HepG2 (cell line): ENCODE measurements around the gene GON4L. TPM values are rescaled to one million over a fixed set of nuclear protein-coding genes. Genes with fewer than 3 reads are reported as not detected.

ENCODE experiments used
- CHCHD3 ChIP-seq: sonication (generic); formaldehyde crosslinking; IDR thresholded peaks from 2 replicates; pipeline ENCODE4 v1.8.0; 2022; ENCODE audit warnings: mild to moderate bottlenecking, missing genetic modification reagents, moderate library complexity
- FOXO1 ChIP-seq: sonication (generic); formaldehyde crosslinking; IDR thresholded peaks from 2 replicates; pipeline ENCODE4 v1.4.0; 2020; ENCODE audit warnings: missing genetic modification reagents
- HHEX ChIP-seq: IDR thresholded peaks from 2 replicates; pipeline ENCODE4 v1.6.1; 2016; ENCODE audit warnings: control low read depth
- HNRNPK ChIP-seq: fragments of 200-400 bp; formaldehyde crosslinking; IDR thresholded peaks from 2 replicates; pipeline ENCODE4 v1.6.1; 2018; ENCODE audit warnings: low read length, low read depth, moderate library complexity, mild to moderate bottlenecking; ENCODE audit not compliant: poor library complexity, severe bottlenecking
- KLF11 ChIP-seq: IDR thresholded peaks from 2 replicates; pipeline ENCODE4 v1.6.1; 2016; ENCODE audit warnings: missing compliant biosample characterization
- LCORL ChIP-seq, 2 experiments: fragments of 450-650 bp in 1 of 2; sonication (generic) in 1 of 2; formaldehyde crosslinking in 1 of 2; IDR thresholded peaks; 2 replicates each; pipeline versions ENCODE4 v1.5.0 to v1.6.1; 2017 to 2020; ENCODE audit warnings: antibody characterized with exemption in 1 of 2, missing genetic modification reagents in 1 of 2
- RORA ChIP-seq: sonication (generic); formaldehyde crosslinking; IDR thresholded peaks from 2 replicates; pipeline ENCODE4 v1.5.0; 2020; ENCODE audit warnings: mild to moderate bottlenecking, missing genetic modification reagents, moderate library complexity
- RXRA ChIP-seq: sonication (generic); formaldehyde crosslinking; IDR thresholded peaks from 2 replicates; pipeline ENCODE4 v1.5.1; 2020; ENCODE audit warnings: missing genetic modification reagents
- SAP130 ChIP-seq: IDR thresholded peaks from 2 replicates; pipeline ENCODE4 v1.6.1; 2016; ENCODE audit warnings: low read depth
- SPEN ChIP-seq: sonication (generic); formaldehyde crosslinking; IDR thresholded peaks from 2 replicates; pipeline ENCODE4 v1.5.1; 2020; ENCODE audit warnings: low read depth, mild to moderate bottlenecking, missing genetic modification reagents
- TBX2 ChIP-seq: sonication (generic); formaldehyde crosslinking; IDR thresholded peaks from 2 replicates; pipeline ENCODE4 v1.5.0; 2020; ENCODE audit warnings: missing genetic modification reagents, mild to moderate bottlenecking, borderline replicate concordance
- ZBTB21 ChIP-seq: sonication (generic); formaldehyde crosslinking; IDR thresholded peaks from 2 replicates; pipeline ENCODE4 v1.4.0; 2020; ENCODE audit warnings: missing genetic modification reagents
- ZNF143 ChIP-seq: sonication (generic); formaldehyde crosslinking; IDR thresholded peaks from 2 replicates; pipeline ENCODE4 v1.4.0; 2020; ENCODE audit warnings: missing genetic modification reagents
- ZNF839 ChIP-seq: sonication (generic); formaldehyde crosslinking; IDR thresholded peaks from 2 replicates; pipeline ENCODE4 v1.4.0; 2020; ENCODE audit warnings: missing genetic modification reagents, mild to moderate bottlenecking, borderline replicate concordance
- polyA plus RNA-seq, 8 experiments: library from polyadenylated mRNA; depleted of rRNA in 3 of 8; stranded (reverse) in 7 of 8; unstranded in 1 of 8; fragments of >200 nt; fragmentation: Illumina TruSeq in 4 of 8; extraction: Trizol in 4 of 8; gene quantifications; 2 replicates each; pipeline versions ENCODE4 v1.2.1 to v1.2.3, GENCODE V29; 2011 to 2016; ENCODE audit warnings: low read depth in 4 of 8, missing spikeins in 1 of 8, mixed read lengths in 1 of 8; ENCODE audit not compliant: insufficient read depth in 1 of 8
- total RNA-seq, 5 experiments: library from RNA; depleted of rRNA; stranded (reverse); fragments of >200 nt; fragmentation: Illumina TruSeq; extraction: Trizol; gene quantifications; 2 replicates each; pipeline ENCODE4 v1.2.3, GENCODE V29; 2016; ENCODE audit warnings: low read depth in 1 of 5
- TF ChIP-seq, protein P1 (sequence below): IDR thresholded peaks from 2 replicates; pipeline ENCODE4 v1.6.1; 2012; ENCODE audit warnings: low read depth, low read length, improper control_type of control experiment
- TF ChIP-seq, protein P2 (sequence below): sonication (generic); formaldehyde crosslinking; IDR thresholded peaks from 2 replicates; pipeline ENCODE4 v1.4.0; 2020; ENCODE audit warnings: missing genetic modification reagents, mild to moderate bottlenecking, borderline replicate concordance
- TF ChIP-seq, protein P3 (sequence below), 2 experiments: sonication (generic) in 1 of 2; formaldehyde crosslinking in 1 of 2; IDR thresholded peaks; 2 replicates each; pipeline versions ENCODE4 v1.6.1 to v1.9.0; 2014 to 2022; ENCODE audit warnings: antibody characterized with exemption in 1 of 2, borderline replicate concordance in 1 of 2, inconsistent platforms in 1 of 2, low read depth in 1 of 2, missing genetic modification reagents in 1 of 2

GON4L gene
- total and polyA plus RNA-seq, 2 of the 13 experiments (the other 11 are each of a cell fraction or from before 2014, with no cell fraction given), result 14.6 to 19.6 TPM

DNA sequence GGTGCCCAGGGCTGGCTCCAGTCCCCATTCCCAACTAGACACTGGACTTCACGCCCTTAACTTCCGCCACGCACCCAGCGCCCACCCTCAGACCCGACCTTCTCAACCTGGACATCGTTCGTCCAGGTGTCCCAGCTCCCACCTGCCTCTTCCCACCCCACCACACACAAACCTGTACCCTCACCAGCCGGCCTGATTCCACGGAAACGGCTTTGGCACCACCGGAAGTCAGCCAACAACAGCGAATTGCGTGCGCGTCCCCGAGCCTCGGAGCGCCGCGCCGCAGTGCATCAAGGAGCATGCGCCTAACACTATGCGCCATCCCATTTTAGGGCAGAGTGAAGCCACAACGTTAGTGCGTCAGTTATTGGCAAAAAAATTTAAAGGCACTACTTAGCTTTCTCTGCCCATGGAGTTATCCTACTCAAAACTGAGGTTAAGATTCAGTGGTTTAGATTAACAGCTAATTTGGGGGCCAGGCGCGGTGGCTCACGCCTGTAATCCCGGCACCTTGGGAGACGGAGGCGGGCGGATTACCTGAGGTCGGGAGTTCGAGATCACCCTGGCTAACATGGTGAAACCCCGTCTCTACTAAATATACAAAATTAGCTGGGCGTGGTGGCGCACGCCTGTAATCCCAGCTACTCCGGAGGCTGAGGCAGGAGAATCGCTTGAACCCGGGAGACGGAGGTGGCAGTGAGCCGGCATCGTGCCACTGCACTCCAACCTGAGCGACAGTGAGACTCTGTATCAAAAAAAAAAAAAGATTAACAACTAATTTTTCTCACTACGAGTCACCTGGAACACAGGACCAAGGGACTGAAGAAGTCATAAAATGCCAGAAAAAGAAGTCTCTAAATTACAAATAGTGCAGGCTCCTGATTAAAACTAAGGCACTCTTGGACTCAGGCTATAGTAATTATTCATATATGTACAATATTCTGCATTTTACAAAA is at the start of gene GON4L (continued):
- no peak for TF ChIP-seq HNRNPK
- TF ChIP-seq FOXO1, result peak; percentile 13; the same call in 1 of the 2 replicates
- TF ChIP-seq RXRA (CRISPR knock-in tag), result no peak; the same call in 1 of the 2 replicates
- TF ChIP-seq, protein P1, sequence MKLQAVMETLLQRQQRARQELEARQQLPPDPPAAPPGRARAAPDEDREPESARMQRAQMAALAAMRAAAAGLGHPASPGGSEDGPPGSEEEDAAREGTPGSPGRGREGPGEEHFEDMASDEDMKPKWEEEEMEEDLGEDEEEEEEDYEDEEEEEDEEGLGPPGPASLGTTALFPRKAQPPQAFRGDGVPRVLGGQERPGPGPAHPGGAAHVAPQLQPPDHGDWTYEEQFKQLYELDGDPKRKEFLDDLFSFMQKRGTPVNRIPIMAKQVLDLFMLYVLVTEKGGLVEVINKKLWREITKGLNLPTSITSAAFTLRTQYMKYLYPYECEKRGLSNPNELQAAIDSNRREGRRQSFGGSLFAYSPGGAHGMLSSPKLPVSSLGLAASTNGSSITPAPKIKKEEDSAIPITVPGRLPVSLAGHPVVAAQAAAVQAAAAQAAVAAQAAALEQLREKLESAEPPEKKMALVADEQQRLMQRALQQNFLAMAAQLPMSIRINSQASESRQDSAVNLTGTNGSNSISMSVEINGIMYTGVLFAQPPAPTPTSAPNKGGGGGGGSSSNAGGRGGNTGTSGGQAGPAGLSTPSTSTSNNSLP, result no peak
- TF ChIP-seq RORA (CRISPR knock-in tag), result no peak
- no peak; the same call in 1 of the 2 replicates for TF ChIP-seq KLF11
- TF ChIP-seq ZNF839 (CRISPR knock-in tag), result 0 out of 2 replicates have a peak, but pooled peaks have one; percentile 86
- TF ChIP-seq ZBTB21 (CRISPR knock-in tag), result no peak
- TF ChIP-seq, protein P2, sequence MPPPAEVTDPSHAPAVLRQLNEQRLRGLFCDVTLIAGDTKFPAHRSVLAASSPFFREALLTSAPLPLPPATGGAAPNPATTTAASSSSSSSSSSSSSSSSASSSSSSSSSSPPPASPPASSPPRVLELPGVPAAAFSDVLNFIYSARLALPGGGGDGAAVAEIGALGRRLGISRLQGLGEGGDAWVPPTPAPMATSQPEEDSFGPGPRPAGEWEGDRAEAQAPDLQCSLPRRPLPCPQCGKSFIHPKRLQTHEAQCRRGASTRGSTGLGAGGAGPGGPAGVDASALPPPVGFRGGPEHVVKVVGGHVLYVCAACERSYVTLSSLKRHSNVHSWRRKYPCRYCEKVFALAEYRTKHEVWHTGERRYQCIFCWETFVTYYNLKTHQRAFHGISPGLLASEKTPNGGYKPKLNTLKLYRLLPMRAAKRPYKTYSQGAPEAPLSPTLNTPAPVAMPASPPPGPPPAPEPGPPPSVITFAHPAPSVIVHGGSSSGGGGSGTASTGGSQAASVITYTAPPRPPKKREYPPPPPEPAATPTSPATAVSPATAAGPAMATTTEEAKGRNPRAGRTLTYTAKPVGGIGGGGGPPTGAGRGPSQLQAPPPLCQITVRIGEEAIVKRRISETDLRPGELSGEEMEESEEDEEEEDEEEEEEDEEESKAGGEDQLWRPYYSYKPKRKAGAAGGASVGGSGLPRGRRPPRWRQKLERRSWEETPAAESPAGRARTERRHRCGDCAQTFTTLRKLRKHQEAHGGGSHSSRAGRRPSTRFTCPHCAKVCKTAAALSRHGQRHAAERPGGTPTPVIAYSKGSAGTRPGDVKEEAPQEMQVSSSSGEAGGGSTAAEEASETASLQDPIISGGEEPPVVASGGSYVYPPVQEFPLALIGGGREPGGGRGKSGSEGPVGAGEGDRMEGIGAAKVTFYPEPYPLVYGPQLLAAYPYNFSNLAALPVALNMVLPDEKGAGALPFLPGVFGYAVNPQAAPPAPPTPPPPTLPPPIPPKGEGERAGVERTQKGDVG (CRISPR knock-in tag), result peak; percentile 28; the same call in 1 of the 2 replicates
- TF ChIP-seq LCORL (IDR thresholded peaks at IDR 0.05), result no peak
- peak; percentile 21; the same call in 1 of the 2 replicates for TF ChIP-seq LCORL (CRISPR knock-in tag; IDR thresholded peaks at IDR 0.05)
- TF ChIP-seq, protein P3, sequence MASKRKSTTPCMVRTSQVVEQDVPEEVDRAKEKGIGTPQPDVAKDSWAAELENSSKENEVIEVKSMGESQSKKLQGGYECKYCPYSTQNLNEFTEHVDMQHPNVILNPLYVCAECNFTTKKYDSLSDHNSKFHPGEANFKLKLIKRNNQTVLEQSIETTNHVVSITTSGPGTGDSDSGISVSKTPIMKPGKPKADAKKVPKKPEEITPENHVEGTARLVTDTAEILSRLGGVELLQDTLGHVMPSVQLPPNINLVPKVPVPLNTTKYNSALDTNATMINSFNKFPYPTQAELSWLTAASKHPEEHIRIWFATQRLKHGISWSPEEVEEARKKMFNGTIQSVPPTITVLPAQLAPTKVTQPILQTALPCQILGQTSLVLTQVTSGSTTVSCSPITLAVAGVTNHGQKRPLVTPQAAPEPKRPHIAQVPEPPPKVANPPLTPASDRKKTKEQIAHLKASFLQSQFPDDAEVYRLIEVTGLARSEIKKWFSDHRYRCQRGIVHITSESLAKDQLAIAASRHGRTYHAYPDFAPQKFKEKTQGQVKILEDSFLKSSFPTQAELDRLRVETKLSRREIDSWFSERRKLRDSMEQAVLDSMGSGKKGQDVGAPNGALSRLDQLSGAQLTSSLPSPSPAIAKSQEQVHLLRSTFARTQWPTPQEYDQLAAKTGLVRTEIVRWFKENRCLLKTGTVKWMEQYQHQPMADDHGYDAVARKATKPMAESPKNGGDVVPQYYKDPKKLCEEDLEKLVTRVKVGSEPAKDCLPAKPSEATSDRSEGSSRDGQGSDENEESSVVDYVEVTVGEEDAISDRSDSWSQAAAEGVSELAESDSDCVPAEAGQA (IDR thresholded peaks at IDR 0.05; ENCODE audit: low read depth), result peak; percentile 80; the same call in 1 of the 2 replicates
- TF ChIP-seq, protein P3 (CRISPR knock-in tag; IDR thresholded peaks at IDR 0.05; ENCODE audit: borderline replicate concordance), result no peak
- TF ChIP-seq HHEX, result no peak
- 0 out of 2 replicates have a peak, but pooled peaks have one; percentile 49 for TF ChIP-seq CHCHD3
- TF ChIP-seq SAP130, result peak; percentile 96
- TF ChIP-seq ZNF143 (CRISPR knock-in tag), result peak; percentile 71
- TF ChIP-seq TBX2, result peak; percentile 76
- TF ChIP-seq SPEN (CRISPR knock-in tag), result peak; percentile 71
